Measurements from ENCODE around the gene MRTFA. TPM values are rescaled to one million over a fixed set of nuclear protein-coding genes. Genes with fewer than 3 reads are reported as not detected.

Gene MRTFA
- total RNA-seq, 1 donor from 2014 or later: 115 TPM

DNA sequence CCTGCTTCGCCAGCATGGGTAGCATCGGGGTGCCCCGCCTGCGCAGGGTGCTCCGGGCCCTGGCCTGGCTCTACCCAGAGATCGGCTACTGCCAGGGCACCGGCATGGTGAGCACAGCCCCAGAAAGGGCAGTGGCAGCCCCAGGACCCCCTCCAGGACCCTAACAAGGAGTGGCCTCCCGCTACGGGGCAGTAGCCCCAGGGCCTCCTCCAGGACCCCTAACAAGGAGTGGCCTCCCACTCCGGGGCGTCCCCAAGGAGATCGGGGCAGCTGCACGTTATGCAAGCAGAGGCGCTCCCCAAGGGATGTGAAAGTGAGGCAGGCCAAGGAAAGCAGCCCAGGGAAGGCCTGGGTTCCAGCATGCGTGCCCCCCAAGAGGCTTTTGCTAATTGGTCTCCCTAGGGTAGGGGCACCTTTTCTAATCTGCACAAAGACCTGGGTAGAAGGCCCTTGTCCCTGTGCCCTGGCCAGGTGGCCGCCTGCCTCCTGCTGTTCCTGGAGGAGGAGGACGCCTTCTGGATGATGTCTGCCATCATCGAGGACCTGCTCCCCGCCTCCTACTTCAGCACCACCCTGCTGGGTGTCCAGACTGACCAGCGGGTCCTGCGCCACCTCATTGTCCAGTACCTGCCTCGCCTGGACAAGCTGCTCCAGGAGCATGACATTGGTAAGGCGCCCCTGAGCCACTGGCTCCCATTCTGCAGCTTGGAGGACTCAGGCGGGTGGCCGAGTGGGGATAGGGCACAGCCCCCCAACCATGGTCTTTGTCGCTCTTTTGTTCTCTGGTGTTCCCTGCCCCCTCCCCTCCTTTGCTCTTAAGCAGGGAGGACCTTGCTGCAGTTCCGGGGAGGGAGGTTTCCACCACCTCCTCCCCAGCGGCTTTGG, 231.1 kb downstream of the MRTFA start:
- ATAC-seq (ENCODE audit: low read depth) (no peak), DNase-seq (no peak)
- intact Hi-C loops (cut with micrococcal nuclease): no loop called here
- Mint-ChIP-seq H3K36me3 (ENCODE audit: low read depth) (peaks cover 80% of the 10 kb centered on the region), H3K4me3 (no peak overlapping the region), H3K27me3 (no peaks in the 10 kb centered on the region), H3K9me3 (no peaks in the 10 kb centered on the region), H3K27ac (no peak overlapping the region), H3K4me1 (peaks cover 34% of the 10 kb centered on the region)
- TF ChIP-seq, protein P1, sequence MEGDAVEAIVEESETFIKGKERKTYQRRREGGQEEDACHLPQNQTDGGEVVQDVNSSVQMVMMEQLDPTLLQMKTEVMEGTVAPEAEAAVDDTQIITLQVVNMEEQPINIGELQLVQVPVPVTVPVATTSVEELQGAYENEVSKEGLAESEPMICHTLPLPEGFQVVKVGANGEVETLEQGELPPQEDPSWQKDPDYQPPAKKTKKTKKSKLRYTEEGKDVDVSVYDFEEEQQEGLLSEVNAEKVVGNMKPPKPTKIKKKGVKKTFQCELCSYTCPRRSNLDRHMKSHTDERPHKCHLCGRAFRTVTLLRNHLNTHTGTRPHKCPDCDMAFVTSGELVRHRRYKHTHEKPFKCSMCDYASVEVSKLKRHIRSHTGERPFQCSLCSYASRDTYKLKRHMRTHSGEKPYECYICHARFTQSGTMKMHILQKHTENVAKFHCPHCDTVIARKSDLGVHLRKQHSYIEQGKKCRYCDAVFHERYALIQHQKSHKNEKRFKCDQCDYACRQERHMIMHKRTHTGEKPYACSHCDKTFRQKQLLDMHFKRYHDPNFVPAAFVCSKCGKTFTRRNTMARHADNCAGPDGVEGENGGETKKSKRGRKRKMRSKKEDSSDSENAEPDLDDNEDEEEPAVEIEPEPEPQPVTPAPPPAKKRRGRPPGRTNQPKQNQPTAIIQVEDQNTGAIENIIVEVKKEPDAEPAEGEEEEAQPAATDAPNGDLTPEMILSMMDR (IDR thresholded peaks at IDR 0.05): no peak
- ChIA-PET CTCF (no interaction called here), POLR2A (interaction anchor here (0.6 to 2.4 kb wide), 3 partner anchors 10 to 219 kb away, joined by 3 to 9 read pairs (median 7); no protein-coding TSS in a partner anchor)

DNA sequence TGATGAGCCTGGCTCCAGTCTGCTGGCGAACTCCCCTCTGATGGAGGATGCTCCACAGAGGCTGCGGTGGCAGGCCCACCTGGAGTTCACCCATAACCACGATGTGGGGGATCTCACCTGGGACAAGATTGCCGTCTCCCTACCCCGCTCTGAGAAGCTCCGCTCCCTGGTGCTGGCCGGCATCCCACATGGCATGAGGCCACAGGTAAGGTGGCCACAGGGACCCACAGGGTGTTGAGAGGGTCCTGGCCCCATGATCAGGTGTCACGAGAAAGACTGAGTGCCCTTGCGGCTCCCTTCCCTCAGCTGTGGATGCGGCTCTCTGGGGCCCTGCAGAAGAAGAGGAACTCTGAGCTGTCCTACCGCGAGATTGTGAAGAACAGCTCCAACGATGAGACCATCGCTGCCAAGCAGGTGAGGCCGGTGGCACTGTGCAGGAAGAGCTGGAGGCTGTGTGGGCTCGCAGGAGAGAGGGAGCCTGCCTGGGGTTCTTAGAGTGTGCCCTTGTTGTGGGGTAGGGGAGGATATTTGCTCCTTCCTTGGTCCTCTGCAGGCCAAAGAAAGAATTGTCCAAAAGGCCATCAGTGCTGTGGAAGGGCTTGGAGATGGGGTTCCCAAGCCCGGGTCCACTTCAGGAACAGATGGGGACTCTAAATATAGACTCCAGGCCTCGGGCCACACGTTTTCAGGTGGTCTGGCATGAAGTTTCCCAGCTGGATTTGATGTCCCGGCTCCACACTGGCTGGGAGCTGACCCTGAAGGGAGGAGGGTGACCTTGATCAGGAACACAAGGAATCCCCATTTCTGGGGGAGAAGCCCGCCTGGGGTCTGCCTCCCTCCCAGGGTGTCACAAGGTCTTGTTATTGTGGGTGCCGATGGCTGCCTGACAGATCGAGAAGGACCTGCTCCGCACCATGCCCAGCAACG, 232.0 kb downstream of the MRTFA start:
- peaks cover 74% of the 10 kb centered on the region for H3K36me3 Mint-ChIP-seq (ENCODE audit: low read depth)
- TF ChIP-seq, protein P1 (IDR thresholded peaks at IDR 0.05): no peak
- POLR2A ChIA-PET: interaction anchor here (1.0 to 2.4 kb wide), 2 partner anchors 11 to 360 kb away, joined by 3 to 9 read pairs; no protein-coding TSS in a partner anchor
- no peaks in the 10 kb centered on the region for H3K27me3 Mint-ChIP-seq
- H3K4me3 Mint-ChIP-seq: no peak overlapping the region
- no peaks in the 10 kb centered on the region for H3K9me3 Mint-ChIP-seq
- intact Hi-C loops (cut with micrococcal nuclease): no loop called here
- no peak for DNase-seq
- no peak for ATAC-seq (ENCODE audit: low read depth)
- H3K27ac Mint-ChIP-seq: peak overlapping the region; percentile 21
- peaks cover 43% of the 10 kb centered on the region for H3K4me1 Mint-ChIP-seq
- CTCF ChIA-PET: interaction anchor here (1.6 kb wide), 1 partner anchor 32 kb away, joined by 4 read pairs; no protein-coding TSS in a partner anchor

DNA sequence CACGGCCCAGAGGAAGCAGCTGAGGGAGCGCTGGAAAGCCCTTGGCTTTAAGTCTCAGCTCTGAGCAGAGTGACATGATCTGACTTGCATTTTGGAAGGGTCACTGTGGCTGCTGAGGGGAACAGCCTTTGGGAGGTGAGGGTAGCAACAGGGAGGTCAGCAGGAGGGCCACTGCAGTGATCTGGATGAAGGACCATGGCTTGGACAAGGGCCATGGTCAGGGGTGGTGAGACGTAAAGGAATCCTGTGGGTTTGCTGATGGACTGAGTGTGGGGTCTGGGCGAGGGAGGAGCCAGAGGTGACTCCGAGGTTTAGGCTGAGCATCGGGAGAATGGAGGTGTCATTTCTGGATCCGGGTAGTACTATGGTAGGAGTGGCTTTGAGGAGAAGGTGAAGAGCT, 232.9 kb downstream of the MRTFA start:
- CTCF ChIA-PET: interaction anchor here (1.6 kb wide), 1 partner anchor 33 kb away, joined by 4 read pairs; no protein-coding TSS in a partner anchor
- peaks cover 51% of the 10 kb centered on the region for H3K4me1 Mint-ChIP-seq
- H3K4me3 Mint-ChIP-seq: no peak overlapping the region
- POLR2A ChIA-PET: interaction anchor here (2.4 kb wide), 1 partner anchor 12 kb away, joined by 9 read pairs; no protein-coding TSS in a partner anchor
- intact Hi-C loops (cut with micrococcal nuclease): no loop called here
- TF ChIP-seq, protein P1 (IDR thresholded peaks at IDR 0.05): no peak
- no peak for DNase-seq
- no peak for ATAC-seq (ENCODE audit: low read depth)
- H3K27me3 Mint-ChIP-seq: no peaks in the 10 kb centered on the region
- H3K36me3 Mint-ChIP-seq (ENCODE audit: low read depth): peaks cover 66% of the 10 kb centered on the region
- no peaks in the 10 kb centered on the region for H3K9me3 Mint-ChIP-seq
- H3K27ac Mint-ChIP-seq: peak overlapping the region; percentile 62

DNA sequence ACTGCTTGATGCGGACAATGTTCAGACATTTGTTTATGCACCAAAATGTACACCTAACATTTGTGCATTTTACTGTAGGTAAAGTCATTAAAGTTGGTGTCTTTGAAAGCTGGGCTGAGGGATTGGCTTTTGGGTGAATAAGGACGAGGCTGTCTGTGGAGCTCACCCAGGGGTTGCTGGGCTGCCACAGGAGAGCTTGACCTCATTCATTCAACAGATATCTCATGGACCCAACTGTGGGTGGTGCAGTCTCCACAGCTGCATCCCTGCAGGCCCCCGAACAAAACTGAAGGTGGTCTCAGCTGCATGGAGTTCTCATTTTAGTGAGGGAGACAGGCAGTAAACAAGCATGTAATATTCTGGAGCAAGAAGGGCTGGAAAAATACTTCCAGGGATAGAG, 233.4 kb downstream of the MRTFA start:
- ChIA-PET CTCF (interaction anchor here (1.6 kb wide), 1 partner anchor 33 kb away, joined by 4 read pairs; no protein-coding TSS in a partner anchor), POLR2A (interaction anchor here (2.4 kb wide), 1 partner anchor 13 kb away, joined by 9 read pairs; no protein-coding TSS in a partner anchor)
- DNase-seq: no peak
- H3K9me3 Mint-ChIP-seq: no peaks in the 10 kb centered on the region
- intact Hi-C loops (cut with micrococcal nuclease): no loop called here
- no peaks in the 10 kb centered on the region for H3K27me3 Mint-ChIP-seq
- H3K4me3 Mint-ChIP-seq: no peak overlapping the region
- TF ChIP-seq, protein P1 (IDR thresholded peaks at IDR 0.05): no peak
- no peak for ATAC-seq (ENCODE audit: low read depth)
- peaks cover 61% of the 10 kb centered on the region for H3K36me3 Mint-ChIP-seq (ENCODE audit: low read depth)
- peak overlapping the region; percentile 94 for H3K27ac Mint-ChIP-seq
- peaks cover 56% of the 10 kb centered on the region for H3K4me1 Mint-ChIP-seq

Data from activated B cell treated with CpG ODN at 0.5 μM for 24 hours (primary cell).